ENCODE results near the gene CST9L.

The CST9L gene, protein sequence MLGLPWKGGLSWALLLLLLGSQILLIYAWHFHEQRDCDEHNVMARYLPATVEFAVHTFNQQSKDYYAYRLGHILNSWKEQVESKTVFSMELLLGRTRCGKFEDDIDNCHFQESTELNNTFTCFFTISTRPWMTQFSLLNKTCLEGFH

GRCh38 chr20:23568320-23568970, at the start of gene CST9L:
Gene CST9L (minus strand): TSS chr20:23568484. CDS start chr20:23568450, 34 bp downstream.
- no peak for DNase-seq

DNA sequence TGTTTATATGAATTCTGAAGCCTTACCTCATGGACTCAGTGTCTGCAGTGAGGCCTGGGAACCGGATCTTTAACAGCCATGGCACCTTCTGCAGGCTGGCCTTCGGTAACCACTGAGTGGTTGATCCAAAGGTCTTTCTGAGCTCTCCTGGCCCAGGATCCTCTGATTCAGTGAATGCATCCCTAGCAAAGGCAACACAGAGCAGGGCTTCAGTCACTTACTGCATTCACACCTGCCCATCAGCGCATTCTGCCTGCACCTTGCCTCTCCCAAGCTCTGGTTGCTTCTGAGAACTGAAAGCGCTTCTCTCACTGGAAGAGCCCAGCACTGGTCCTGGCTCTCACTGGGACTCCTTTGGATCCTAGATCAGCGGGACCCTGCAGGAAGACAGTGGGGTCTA, 45.9 kb upstream of the CST9L start:
- no peak for DNase-seq

DNA sequence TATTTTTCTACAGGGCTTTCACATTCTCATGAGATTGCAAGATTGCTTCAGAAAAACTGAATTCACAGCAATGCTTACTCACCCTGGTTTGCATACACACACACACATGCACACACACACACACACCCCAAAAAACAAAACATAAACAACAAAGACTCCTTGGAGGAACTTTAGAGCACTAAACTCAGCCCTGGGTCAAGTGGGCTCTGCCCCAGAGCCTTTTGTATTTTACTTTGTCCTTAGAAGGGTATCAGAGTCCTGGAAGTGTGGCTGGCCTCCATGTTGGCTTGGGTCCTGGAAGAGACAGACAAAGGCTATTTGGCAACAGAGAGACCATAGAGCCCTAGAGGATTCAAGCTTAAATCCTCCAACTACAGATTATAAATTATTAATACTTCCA, 45.4 kb upstream of the CST9L start:
- no peak for DNase-seq

GRCh38 chr20:23612396-23612795, 44.1 kb upstream of the CST9L start:
- DNase-seq = no peak

- DNase-seq = no peak
Measured at GRCh38 chr20:23609486-23610109, 41.3 kb upstream of the CST9L start.

DNA sequence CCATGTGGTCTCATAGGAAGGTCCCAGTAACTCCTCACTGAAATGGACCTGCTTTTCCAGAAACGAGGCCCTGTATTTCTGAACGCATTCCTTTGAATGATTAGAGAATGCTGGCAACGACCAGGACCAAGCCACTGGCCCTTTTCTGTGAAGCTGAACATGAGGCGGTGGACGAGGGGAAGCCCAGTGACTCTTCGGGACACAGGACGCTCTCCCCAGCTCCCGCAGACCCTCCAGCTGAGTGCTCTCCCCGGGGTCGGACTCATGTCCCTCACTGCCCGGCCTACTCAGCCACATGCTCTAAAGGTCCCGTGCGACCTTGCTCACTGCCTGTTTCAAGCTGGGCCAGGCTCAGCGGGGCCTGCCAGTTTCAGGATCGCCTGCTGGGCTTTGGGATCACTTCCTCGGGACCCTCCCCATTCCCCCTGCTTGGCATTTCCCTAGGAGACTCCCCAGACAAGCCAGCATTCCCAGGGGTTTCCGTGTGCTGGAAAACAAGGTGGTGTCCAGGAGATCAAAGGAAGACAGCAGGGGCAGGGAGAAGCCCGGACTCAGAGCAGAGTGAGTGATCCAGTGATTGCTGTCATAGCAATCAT, 40.1 kb upstream of the CST9L start:
- no peak for DNase-seq

- DNase-seq = no peak
Measured at GRCh38 chr20:23607497-23608245, 39.4 kb upstream of the CST9L start.

GRCh38 chr20:23606652-23607049, 38.4 kb upstream of the CST9L start:
- no peak for DNase-seq

DNA sequence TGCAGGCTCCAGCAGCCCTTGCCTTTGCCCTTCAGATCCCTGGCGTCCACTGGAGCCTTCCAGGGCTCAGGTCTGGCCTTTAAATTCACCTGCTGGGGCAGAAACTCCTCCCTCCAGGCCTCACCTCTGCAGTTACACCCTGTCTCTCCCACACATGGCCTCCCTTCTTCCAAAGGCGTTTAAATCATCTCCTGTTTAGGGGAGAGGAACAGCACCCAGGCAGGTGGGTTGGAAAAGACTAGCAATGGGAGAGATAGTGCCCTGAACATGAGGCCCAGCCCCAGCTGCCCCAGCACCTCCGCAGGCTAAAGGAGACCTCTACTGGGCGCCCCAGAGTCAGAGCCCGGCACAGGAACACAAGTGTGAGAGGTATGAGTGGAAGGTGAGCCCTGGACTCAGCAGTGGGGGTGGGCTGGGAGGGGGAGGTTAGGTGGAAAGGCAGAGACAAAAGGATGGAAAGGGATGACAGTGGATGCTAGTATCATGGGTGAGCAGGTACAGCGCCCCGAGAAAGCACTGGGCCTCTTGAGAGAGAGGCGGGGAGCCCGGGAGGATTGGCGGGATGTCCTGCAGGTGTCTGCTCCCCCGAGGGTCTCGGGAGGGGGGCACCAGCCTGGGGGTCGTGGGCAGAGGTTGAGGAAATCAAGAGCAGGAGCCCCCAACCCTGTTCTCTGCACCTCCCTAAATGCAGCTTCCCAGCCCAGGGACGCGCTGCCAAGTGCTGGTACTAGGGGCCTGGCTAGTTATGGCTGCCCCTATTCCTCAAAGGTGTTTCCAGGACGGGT, 37.8 kb upstream of the CST9L start, which contains the start of gene CST9:
Gene CST9, minus strand, starts transcription at position 51 of the 785 bp plus-strand sequence. CDS start 53 bp downstream, outside the sequence.
- no peak for DNase-seq

GRCh38 chr20:23604306-23604705, 36.0 kb upstream of the CST9L start:
- no peak for DNase-seq

DNA sequence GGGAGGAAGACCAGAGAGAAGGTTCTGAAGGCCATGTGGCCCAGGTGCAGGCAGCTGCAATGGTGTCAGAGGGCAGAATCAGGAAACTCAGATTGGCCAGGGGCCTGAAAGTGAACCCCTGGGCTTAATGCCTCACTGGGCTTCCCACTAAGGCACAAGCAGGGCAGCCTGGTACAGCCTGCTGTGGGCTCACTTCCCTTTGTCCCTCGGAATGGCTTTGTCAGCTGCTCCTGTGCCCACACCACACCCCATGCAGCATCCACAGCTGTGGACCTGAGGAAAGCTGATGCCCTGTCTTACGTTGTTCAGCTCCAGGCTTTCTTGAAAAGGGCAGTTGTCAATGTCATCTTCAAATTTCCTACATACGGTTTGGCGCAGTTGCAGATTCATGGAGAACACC, 35.0 kb upstream of the CST9L start:
- no peak for DNase-seq

DNA sequence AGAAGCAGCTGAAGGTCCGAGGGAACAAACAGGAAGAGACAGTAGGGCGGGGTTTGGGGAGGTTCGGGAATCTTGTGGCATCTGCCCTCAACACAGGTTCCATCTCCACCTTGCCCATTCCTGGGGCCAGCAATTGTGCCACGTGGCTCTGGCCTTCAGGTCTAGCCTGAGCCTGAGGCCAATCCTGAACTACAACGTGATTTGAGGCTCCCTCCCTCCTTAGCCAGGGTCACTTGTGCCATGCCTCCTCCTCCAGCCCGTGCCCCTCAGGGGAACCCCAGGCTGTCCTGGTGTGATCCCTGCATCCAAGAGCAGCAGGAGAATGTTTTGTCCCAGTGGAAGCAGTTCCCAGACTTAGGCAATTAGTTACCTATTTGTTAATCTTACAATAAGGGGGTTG, 34.4 kb upstream of the CST9L start:
- DNase-seq = no peak

- DNase-seq = no peak
Measured at GRCh38 chr20:23602241-23602640, 34.0 kb upstream of the CST9L start.

GRCh38 chr20:23601715-23602114, 33.4 kb upstream of the CST9L start:
- DNase-seq = no peak

DNA sequence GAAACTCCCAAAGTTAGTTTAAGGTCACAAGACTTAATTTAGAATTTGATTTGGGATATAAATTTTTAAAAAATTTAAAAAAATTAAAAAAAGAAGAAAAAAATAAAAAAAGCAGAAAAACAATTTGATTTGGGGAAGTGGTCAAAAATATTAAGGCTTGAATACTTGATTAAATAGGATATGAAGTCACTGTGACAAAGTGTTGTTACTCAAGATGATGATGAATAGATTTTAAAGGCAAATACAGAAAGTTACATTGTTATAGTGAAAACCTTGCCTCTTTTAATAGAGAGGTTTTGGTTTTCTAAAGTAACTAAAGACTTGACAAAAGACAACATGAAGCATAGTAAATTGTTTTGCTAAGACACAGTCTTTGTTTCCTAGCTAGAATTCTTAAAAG, 30.2 kb upstream of the CST9L start:
- DNase-seq = no peak

- DNase-seq = no peak
Measured at GRCh38 chr20:23596579-23597250, 28.4 kb upstream of the CST9L start.

- DNase-seq = no peak
Measured at GRCh38 chr20:23595941-23596340, 27.7 kb upstream of the CST9L start.

DNA sequence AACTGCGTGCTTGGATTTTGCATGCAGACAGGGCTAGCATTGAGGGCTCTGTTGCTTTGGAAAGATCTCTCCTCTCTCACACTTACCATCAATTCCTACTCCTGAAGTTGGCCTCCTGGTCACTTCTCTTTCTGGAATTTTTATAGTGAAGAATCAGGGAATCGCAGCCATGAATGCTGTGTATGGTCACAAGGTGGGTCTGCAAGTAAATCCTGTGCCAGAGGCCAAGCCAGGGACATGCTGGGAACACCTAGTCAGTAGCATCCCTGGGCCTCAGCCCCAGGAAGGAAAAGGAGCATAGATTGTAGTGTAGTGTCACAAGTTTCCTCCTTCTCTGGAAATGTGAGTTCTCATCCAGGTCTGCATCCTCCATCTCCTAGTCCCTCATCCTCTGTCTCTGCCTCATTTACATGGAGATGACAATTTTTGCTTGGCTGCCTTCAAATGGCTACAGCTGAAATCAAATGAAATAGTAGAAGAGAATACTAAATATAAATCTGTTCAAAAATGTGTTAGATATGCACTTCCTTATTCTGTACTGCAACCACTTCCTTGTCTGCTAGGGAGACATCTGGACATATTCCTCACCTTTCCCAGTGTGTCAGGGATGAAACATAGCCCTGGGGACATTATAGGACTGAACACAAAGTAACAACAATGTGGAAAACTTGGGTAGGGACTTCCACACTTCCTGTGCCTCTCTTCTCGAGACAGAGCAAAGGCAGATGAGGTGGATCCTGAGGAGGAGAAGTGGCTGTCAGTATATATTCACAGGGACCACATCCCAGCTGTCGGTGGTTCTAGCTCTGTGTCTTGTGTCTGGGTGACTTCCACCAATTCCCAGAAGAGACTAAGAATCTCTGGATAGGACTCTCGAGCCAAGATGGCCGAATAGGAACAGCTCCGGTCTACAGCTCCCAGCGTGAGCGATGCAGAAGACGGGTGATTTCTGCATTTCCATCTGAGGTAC, 20.4 kb upstream of the CST9L start:
- no peak for DNase-seq

DNA sequence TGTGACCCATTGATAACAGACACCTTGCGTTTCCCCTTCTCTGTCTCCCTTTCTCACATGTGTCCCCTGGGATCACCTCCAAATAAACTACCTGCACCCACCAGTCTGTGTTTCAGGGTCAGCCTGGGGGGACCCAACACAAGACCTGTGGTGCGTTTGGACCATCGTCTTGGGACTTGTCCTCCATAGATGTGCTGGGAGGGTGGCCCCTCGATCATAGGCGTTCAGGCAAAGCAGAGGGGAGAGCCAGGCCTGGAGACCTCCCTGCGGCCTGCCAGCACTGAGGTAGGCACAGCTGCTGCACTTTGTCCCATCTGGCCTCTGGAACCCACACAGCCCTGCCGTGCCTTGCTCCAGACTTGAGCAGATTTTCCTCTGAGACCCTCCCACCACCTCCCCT, 19.3 kb upstream of the CST9L start:
- no peak for DNase-seq

DNA sequence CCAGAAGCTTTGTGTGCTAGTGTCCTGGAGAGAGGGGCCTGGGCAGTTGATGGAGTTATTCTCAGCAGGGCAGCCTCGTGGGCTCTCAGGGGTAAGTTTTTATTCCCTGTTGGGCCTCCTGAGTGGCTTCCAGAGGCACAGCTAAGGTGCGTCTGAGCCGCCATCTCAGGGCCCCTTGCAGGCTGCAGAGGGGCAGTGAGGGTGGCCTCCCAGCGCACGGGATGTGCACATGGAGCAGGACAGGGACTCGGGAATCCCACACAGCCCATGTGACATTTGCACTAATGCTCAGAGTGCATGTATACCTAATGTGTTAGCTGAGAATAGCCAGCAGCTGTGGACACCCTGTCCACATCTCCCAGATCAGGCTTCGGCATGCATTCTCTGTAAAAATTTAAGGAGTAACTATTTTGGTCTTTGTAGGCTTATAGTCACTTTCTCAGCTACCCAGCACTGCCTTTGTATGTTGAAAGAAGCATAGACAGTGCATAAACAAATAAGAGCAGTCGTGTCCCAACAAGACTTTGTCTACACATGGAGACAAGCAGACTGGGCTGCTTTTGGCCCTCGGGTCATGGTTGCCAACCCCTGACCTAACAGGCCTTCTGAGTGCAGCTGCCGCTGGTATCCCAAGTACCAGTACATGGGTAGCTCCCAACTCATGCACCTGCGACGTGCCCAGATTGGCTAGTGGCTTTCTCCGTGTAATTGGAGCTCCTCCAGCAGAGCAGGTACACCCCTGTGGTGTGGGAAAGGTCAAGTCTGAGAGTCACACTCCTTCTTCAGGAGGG, 18.6 kb upstream of the CST9L start:
- DNase-seq = no peak

All from NCI-H2107 (cell line).